HepG2 (cell line): ENCODE data around the gene SCRN3. TPM values are rescaled to one million over a fixed set of nuclear protein-coding genes. Genes with fewer than 3 reads are reported as not detected.
"Not testable (repeated sequence)": the region's sequence is repeated elsewhere in the genome, so short reads cannot be mapped to it uniquely, and the experiment has no call there.

ENCODE experiments used
- ATAC-seq: fragments of 200-7000 bp; cut with Tn5 transposase; 3 replicates; pipeline ENCODE4 v1.9.1; 2020; ENCODE audit warnings: mild to moderate bottlenecking, moderate library complexity
- BruUV-seq: library from RNA; stranded (reverse); fragments of 400-500 nt; replicated peaks from 2 replicates; lab custom pipeline; 2021; lab: Mats Ljungman, UMichigan
- CTCF ChIA-PET: fragments of 300-600 bp; formaldehyde crosslinking; extraction: SDS; loops from one replicate; lab custom pipeline; 2021; ENCODE audit warnings: low total read pairs, inconsistent platforms, low intra/inter-chr PET ratio; lab: Yijun Ruan, JAX
- POLR2A ChIA-PET: fragments of 350-600 bp; sonication (Branson Sonifier 250); formaldehyde crosslinking; loops from one replicate; lab custom pipeline; 2020; ENCODE audit warnings: antibody characterized with exemption, inconsistent platforms; lab: Yijun Ruan, JAX
- DNase-seq: peaks from one replicate; pipeline ENCODE4 v3.0.0-alpha.2; 2015; ENCODE audit warnings: low spot score
- FAIRE-seq: peaks from 3 replicates; lab custom pipeline; 2011; peaks lifted over from hg19 to GRCh38; lab: Jason Lieb, UNC
- H2AFZ ChIP-seq: one replicate; pipeline ENCODE4 v1.6.1; 2011; ENCODE audit warnings: low read length, inconsistent platforms
- H3K27ac ChIP-seq: fragments of 300-600 bp; 3 replicates; pipeline ENCODE4 v1.8.0; 2011; ENCODE audit warnings: mixed run types, mild to moderate bottlenecking, mixed read lengths, low read length, inconsistent platforms; ENCODE audit not compliant: insufficient read depth; ENCODE audit errors: extremely low read length
- H3K27me3 ChIP-seq, 2 experiments: fragments of 200-600 bp in 1 of 2; 2 replicates in 1 of 2; 3 replicates in 1 of 2; pipeline versions ENCODE4 v1.6.0 to v1.8.0; 2011; ENCODE audit warnings: low read length in 2 of 2, mild to moderate bottlenecking in 2 of 2, moderate library complexity in 2 of 2, inconsistent platforms in 1 of 2; ENCODE audit not compliant: insufficient read depth in 2 of 2, control insufficient read depth in 1 of 2
- H3K36me3 ChIP-seq, 2 experiments: fragments of 200-600 bp in 1 of 2; replicated peaks in 1 of 2; 2 replicates in 1 of 2; 3 replicates in 1 of 2; pipeline versions ENCODE4 v1.5.1 to v1.8.0; 2011; ENCODE audit warnings: low read length in 2 of 2, inconsistent platforms in 1 of 2; ENCODE audit not compliant: insufficient read depth in 2 of 2, control insufficient read depth in 1 of 2
- H3K4me1 ChIP-seq: 2 replicates; pipeline ENCODE4 v1.5.1; 2012; ENCODE audit warnings: low read length, inconsistent platforms; ENCODE audit not compliant: insufficient read depth
- H3K4me2 ChIP-seq: 2 replicates; pipeline ENCODE4 v1.6.0; 2011; ENCODE audit warnings: low read depth, low read length, inconsistent platforms
- H3K4me3 ChIP-seq, 3 experiments: fragments of 200-600 bp in 1 of 3; sonication (generic), shearing (Covaris generic) in 1 of 3; replicated peaks in 1 of 3; 2 replicates each; pipeline ENCODE4 v1.5.1; 2011 to 2016; ENCODE audit warnings: low read length in 3 of 3, inconsistent platforms in 2 of 3, low read depth in 2 of 3, mild to moderate bottlenecking in 2 of 3, control low read depth in 1 of 3, mixed read lengths in 1 of 3; ENCODE audit not compliant: insufficient read depth in 1 of 3
- H3K79me2 ChIP-seq: one replicate; pipeline ENCODE4 v1.6.1; 2011; ENCODE audit warnings: low read length, inconsistent platforms; ENCODE audit not compliant: insufficient read depth
- H3K9ac ChIP-seq: 2 replicates; pipeline ENCODE4 v1.6.0; 2011; ENCODE audit warnings: mild to moderate bottlenecking, low read depth, low read length, inconsistent platforms; ENCODE audit not compliant: insufficient read depth
- H3K9me3 ChIP-seq: 2 replicates; pipeline ENCODE4 v1.5.1; 2012; ENCODE audit warnings: mild to moderate bottlenecking, low read length
- H4K20me1 ChIP-seq: 2 replicates; pipeline ENCODE4 v1.6.0; 2011; ENCODE audit warnings: inconsistent platforms, mild to moderate bottlenecking, low read length, moderate library complexity; ENCODE audit not compliant: insufficient read depth
- HNF4A ChIP-seq: sonication (generic); formaldehyde crosslinking; IDR thresholded peaks from 2 replicates; pipeline ENCODE4 v1.4.0; 2020; ENCODE audit warnings: missing genetic modification reagents
- TEAD3 ChIP-seq: optimal IDR thresholded peaks from 2 replicates; pipeline ENCODE3; 2016; ENCODE audit warnings: borderline replicate concordance
- WGBS: methylation state at CpG from one replicate; pipeline ENCODE4 v1.1.6; 2017; ENCODE audit warnings: low lambda C conversion rate; 5-methylcytosine and 5-hydroxymethylcytosine counted together
- in situ Hi-C: cut with HindIII; loops from 2 replicates; pipeline ENCODE4 v1.10.0; 2017; ENCODE audit warnings: low pct_unique_long_range_greater_than_20kb; ENCODE audit not compliant: extremely low pct_ligation_motif_present
- intact Hi-C: fragments of 100-400 bp; cut with micrococcal nuclease; formaldehyde crosslinking; loops from one replicate; pipeline ENCODE4 v1.10.0; 2022; ENCODE audit not compliant: unreplicated experiment
- polyA plus RNA-seq, 8 experiments: library from polyadenylated mRNA; depleted of rRNA in 3 of 8; stranded (reverse) in 7 of 8; unstranded in 1 of 8; fragments of >200 nt; fragmentation: Illumina TruSeq in 4 of 8; extraction: Trizol in 4 of 8; gene quantifications; 2 replicates each; pipeline versions ENCODE4 v1.2.1 to v1.2.3, GENCODE V29; 2011 to 2016; ENCODE audit warnings: low read depth in 4 of 8, missing spikeins in 1 of 8, mixed read lengths in 1 of 8; ENCODE audit not compliant: insufficient read depth in 1 of 8
- total RNA-seq, 5 experiments: library from RNA; depleted of rRNA; stranded (reverse); fragments of >200 nt; fragmentation: Illumina TruSeq; extraction: Trizol; gene quantifications; 2 replicates each; pipeline ENCODE4 v1.2.3, GENCODE V29; 2016; ENCODE audit warnings: low read depth in 1 of 5
- TF ChIP-seq, protein P1 (sequence below): sonication (generic); formaldehyde crosslinking; conservative IDR thresholded peaks from 2 replicates; pipeline ENCODE4 v1.4.0; 2020; ENCODE audit warnings: mild to moderate bottlenecking, missing genetic modification reagents, moderate library complexity
- TF ChIP-seq, protein P2 (sequence below): IDR thresholded peaks from 2 replicates; pipeline ENCODE4 v1.6.1; 2016; ENCODE audit warnings: low read depth

Gene SCRN3
- total and polyA plus RNA-seq, 2 of the 13 experiments (the other 11 are each of a cell fraction or from before 2014, with no cell fraction given), result 6.6 to 11.3 TPM

DNA sequence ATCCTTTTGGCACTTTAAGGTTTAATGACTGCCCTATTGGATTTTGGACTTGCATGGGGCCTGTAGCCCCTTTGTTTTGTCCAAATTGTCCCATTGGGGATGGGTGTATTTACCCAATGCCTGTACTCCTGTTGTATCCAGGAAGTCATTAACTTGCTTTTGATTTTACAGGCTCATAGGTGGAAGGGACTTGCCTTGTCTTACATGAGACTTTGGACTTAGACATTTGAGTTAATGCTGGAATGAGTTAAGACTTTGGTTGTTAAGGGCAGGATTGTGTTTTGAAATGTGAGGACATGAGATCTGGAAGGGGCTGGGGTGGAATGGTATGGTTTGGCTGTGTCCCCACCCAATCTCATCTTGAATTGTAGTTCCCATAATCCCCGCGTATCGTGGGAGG, 5.2 kb upstream of the SCRN3 start:
- peaks cover 6 to 41% of the 10 kb centered on the region in 2 experiments; a peak in 4 of 5 replicates for H3K36me3 ChIP-seq
- H3K27me3 ChIP-seq, CTCF ChIA-PET, H3K4me2 ChIP-seq, H4K20me1 ChIP-seq, BruUV-seq, intact Hi-C loops, POLR2A ChIA-PET, H3K9ac ChIP-seq, H2AFZ ChIP-seq, H3K27ac ChIP-seq, FAIRE-seq, H3K4me3 ChIP-seq, H3K9me3 ChIP-seq: not testable (repeated sequence)
- 97% methylated on average over 3 of the region's 3 CpGs for WGBS
- DNase-seq, result peak; percentile 20
- H3K4me1 ChIP-seq, result peaks cover 53% of the 10 kb centered on the region
- TF ChIP-seq, protein P1, sequence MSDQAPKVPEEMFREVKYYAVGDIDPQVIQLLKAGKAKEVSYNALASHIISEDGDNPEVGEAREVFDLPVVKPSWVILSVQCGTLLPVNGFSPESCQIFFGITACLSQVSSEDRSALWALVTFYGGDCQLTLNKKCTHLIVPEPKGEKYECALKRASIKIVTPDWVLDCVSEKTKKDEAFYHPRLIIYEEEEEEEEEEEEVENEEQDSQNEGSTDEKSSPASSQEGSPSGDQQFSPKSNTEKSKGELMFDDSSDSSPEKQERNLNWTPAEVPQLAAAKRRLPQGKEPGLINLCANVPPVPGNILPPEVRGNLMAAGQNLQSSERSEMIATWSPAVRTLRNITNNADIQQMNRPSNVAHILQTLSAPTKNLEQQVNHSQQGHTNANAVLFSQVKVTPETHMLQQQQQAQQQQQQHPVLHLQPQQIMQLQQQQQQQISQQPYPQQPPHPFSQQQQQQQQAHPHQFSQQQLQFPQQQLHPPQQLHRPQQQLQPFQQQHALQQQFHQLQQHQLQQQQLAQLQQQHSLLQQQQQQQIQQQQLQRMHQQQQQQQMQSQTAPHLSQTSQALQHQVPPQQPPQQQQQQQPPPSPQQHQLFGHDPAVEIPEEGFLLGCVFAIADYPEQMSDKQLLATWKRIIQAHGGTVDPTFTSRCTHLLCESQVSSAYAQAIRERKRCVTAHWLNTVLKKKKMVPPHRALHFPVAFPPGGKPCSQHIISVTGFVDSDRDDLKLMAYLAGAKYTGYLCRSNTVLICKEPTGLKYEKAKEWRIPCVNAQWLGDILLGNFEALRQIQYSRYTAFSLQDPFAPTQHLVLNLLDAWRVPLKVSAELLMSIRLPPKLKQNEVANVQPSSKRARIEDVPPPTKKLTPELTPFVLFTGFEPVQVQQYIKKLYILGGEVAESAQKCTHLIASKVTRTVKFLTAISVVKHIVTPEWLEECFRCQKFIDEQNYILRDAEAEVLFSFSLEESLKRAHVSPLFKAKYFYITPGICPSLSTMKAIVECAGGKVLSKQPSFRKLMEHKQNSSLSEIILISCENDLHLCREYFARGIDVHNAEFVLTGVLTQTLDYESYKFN (CRISPR knock-in tag), result 0 out of 2 replicates have a peak, but pooled peaks have one; percentile 36
- TF ChIP-seq HNF4A (peak; percentile 40), TEAD3 (CRISPR knock-in tag) (peak; percentile 20)
- TF ChIP-seq, protein P2, sequence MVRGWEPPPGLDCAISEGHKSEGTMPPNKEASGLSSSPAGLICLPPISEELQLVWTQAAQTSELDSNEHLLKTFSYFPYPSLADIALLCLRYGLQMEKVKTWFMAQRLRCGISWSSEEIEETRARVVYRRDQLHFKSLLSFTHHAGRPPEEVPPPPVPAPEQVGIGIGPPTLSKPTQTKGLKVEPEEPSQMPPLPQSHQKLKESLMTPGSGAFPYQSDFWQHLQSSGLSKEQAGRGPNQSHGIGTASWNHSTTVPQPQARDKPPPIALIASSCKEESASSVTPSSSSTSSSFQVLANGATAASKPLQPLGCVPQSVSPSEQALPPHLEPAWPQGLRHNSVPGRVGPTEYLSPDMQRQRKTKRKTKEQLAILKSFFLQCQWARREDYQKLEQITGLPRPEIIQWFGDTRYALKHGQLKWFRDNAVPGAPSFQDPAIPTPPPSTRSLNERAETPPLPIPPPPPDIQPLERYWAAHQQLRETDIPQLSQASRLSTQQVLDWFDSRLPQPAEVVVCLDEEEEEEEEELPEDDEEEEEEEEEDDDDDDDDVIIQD (CRISPR knock-in tag), result 0 out of 2 replicates have a peak, but pooled peaks have one; percentile 15
- TF ChIP-seq, all 625 proteins: peak for 4; not testable (repeated sequence) for 621
- H3K79me2 ChIP-seq, result peaks cover 41% of the 10 kb centered on the region
- in situ Hi-C loops, result not testable (repeated sequence)
- ATAC-seq, result peak; percentile 19; the same call in 1 of the 3 replicates
